GM12864 (cell line): Measurements from ENCODE around the gene IFNAR2.

ENCODE experiments used
- DNase-seq: peaks from one replicate; pipeline ENCODE4 v3.0.0-alpha.2; 2011; ENCODE audit warnings: low read depth
- H3K4me3 ChIP-seq: 2 replicates; pipeline ENCODE4 v1.5.1; 2011; ENCODE audit warnings: mild to moderate bottlenecking, low read depth, low read length, control low read depth
- CTCF ChIP-seq: IDR thresholded peaks from 2 replicates; pipeline ENCODE4 v1.5.1; 2011; ENCODE audit warnings: low read depth, mild to moderate bottlenecking, moderate library complexity, low read length, control low read depth, inconsistent platforms; ENCODE audit errors: missing control alignments

The IFNAR2 gene

GRCh38 chr21:33258475-33258874 is 28.7 kb downstream of the IFNAR2 start:
- no peak for DNase-seq
- no peak overlapping the region for H3K4me3 ChIP-seq
- no peak for TF ChIP-seq CTCF

- H3K4me3 ChIP-seq, result no peak overlapping the region
- no peak for DNase-seq
- TF ChIP-seq CTCF, result no peak
These were observed 29.7 kb downstream of the IFNAR2 start for GRCh38 chr21:33259428-33259827.

GRCh38 chr21:33259995-33260394 is 30.3 kb downstream of the IFNAR2 start:
- DNase-seq, result no peak
- no peak for TF ChIP-seq CTCF
- no peak overlapping the region for H3K4me3 ChIP-seq

- TF ChIP-seq CTCF, result no peak
- DNase-seq, result no peak
- H3K4me3 ChIP-seq, result no peak overlapping the region
These were observed 31.9 kb downstream of the IFNAR2 start for GRCh38 chr21:33261635-33262034.

GRCh38 chr21:33262921-33263320 is 33.2 kb downstream of the IFNAR2 start:
- TF ChIP-seq CTCF, result no peak
- DNase-seq, result no peak
- no peak overlapping the region for H3K4me3 ChIP-seq

- DNase-seq, result no peak
- no peak overlapping the region for H3K4me3 ChIP-seq
- no peak for TF ChIP-seq CTCF
These were observed 34.8 kb downstream of the IFNAR2 start for GRCh38 chr21:33264561-33264960.

- H3K4me3 ChIP-seq, result peak overlapping the region; percentile 89
- DNase-seq, result peak; percentile 68
- TF ChIP-seq CTCF, result peak; percentile 18
These were observed 35.9 kb downstream of the IFNAR2 start for GRCh38 chr21:33265664-33266049.
